SHP77 treated with DMSO at 0.1 percent for 48 hours (cell line): ENCODE data around the gene ZSWIM6.
"Not testable (repeated sequence)": the region's sequence is repeated elsewhere in the genome, so short reads cannot be mapped to it uniquely, and the experiment has no call there.

ENCODE experiments used
- DNase-seq: peaks from one replicate; lab custom pipeline; 2025; lab: John Stamatoyannopoulos, UW

ZSWIM6 gene

DNA sequence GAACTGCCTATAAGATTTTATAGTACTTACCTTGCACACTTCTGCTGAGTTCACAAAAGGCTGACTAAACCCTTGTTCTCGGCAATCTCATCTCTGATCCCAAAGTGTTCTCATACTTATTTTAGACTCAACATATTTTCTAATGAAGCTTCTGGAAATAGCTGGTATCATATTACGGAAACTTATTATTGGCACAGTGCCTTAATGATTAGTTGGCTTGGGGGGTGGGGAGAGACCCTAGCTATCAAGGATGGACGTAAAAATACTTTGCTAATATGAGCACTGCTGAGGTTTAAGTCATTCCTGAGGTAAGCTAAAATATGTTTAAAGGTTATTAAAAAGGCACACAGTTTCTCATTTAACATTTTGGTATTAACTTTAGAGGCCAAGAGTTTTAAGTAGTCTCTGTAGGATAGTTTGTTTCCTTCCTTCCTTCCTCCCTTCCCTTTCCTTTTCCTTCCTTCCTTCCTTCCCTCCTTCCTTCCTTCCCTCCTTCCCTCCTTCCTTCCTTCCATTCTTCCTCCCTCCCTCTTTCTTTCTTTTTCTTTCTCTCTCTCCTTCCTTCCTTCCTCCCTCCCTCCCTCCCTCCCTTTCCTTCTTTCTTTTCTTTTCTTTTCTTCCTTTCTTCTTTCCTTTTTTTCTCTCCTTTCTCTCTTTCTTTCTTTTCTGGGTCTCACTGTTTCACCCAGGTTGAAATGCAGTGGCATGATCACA lies 31.5 kb downstream of the ZSWIM6 start:
- no peak for DNase-seq

DNA sequence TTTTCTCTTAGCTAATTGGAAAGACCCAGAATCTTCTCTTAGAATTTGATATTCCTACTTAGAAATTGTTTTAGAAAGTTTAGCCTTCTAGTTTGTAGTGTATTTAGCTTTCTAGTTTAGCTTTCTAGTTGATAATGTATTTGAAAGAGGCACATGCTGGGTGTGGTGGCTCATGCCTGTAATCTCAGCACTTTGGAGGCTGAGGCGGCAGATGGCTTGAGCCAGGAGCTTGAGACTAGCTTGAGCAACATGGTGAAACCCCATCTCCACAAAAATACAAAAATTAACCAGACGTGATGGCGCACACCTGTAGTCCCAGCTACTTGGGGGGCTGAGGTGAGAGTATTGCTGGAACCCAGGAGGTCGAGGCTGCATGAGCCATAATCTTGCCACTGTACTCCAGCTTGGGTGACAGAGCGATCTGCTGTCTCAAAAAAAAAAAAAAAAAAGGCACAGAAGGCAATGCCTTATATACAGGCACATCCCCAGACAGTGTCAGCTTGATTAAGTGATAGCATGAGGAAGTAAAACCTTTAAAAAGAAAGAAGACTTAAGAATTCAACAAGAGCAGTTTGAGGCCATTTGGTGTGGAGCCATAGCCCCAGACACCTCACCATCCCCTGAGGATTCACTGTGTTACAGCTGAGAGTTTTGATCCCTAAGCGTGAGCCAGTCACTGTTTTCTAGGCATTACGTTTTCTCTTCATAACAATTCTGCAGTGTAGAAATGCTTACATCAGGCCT lies 34.6 kb downstream of the ZSWIM6 start:
- DNase-seq: no peak

DNA sequence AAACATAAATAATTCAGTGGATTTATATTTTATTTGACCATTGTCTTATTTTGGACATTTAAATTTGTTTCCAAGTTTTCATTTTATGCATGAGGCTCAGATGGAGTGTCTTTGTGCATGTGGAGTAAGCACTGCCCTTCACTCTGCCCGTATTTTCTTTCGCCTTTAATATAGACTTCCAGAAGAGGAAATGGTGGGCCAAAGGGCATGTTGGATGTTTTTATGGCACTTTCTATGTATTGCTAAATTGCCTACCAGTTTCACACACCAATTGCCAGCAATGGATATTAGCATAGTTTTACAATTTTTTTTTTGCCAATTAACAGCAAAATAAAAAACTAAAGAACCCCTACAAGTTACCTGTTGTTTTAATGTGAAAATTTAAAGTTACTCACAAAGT lies 38.4 kb downstream of the ZSWIM6 start:
- DNase-seq: no peak

DNA sequence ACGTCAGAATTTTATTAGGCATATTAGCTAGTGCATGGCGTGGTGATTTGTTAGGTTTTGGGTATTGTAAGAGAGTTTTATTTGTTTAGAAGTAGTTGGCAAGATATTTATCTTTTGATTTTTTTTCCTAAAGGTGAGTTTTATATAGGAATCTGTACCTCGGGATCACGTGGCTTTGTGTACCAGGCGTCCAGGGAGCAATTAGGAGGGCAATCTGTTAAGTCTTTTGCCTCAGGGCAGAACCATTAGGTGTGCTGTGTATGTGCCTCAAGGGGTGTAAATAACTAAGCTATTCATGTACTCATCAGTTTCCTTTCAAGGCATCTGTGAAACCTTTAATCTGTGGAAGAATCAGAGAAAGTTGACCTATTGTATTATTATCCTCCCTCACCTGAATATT lies 39.4 kb downstream of the ZSWIM6 start:
- no peak for DNase-seq

DNA sequence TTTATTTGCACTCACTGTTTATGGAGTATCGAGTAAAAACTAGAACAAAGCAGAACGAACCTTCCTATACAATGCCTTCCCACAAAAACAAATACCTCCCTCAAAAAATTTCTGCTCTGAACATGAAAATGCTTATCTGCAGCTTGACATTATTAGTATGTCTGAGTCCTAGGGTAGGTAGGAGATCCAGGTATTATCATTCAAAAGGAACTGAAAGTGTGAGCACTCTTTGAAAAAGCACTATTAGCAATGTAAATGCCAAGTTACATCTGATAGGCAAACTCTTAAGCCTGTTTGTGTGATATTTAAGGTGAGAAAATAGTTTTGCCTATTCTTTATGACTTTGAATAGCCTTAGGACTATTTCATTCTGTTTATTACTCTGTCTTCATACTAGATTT lies 47.6 kb downstream of the ZSWIM6 start:
- no peak for DNase-seq

DNA sequence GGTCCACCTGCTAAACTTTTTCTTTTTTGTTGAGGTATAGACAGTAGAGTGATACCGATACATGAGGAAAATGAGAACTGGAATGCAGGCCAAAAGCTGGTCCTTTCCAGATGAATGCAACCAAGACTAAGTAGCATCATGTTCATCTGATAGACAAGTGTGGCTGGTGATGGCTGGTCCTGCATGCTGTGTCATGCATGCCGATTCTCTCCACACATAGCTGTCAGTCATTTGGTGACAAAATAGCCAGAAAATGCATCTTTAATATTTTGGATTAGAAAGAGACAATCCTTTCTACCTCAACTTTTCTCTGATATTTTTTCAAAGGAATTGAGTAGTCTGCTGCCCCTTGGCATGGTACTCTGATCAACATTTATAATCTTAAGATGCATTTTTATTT lies 49.9 kb downstream of the ZSWIM6 start:
- DNase-seq: no peak

DNA sequence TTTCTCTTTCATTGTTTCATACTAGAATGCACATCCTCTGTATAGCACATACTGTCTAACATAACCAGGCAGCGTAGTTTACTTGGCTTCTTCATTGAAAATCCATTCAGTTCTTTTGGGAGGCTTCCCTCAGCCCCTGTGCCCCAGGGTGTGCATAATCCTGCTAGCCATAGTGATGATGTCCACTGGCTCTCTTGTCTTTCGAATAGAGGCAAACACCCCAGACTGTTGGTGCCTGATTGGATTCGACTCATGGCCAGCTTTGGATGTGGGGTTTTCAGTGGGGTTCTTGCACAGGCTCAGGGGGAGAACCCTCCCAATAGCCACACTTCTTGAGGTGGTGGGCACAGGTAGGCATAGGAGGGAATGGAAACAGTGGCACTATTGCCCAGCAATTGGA lies 53.6 kb downstream of the ZSWIM6 start:
- no peak for DNase-seq

DNA sequence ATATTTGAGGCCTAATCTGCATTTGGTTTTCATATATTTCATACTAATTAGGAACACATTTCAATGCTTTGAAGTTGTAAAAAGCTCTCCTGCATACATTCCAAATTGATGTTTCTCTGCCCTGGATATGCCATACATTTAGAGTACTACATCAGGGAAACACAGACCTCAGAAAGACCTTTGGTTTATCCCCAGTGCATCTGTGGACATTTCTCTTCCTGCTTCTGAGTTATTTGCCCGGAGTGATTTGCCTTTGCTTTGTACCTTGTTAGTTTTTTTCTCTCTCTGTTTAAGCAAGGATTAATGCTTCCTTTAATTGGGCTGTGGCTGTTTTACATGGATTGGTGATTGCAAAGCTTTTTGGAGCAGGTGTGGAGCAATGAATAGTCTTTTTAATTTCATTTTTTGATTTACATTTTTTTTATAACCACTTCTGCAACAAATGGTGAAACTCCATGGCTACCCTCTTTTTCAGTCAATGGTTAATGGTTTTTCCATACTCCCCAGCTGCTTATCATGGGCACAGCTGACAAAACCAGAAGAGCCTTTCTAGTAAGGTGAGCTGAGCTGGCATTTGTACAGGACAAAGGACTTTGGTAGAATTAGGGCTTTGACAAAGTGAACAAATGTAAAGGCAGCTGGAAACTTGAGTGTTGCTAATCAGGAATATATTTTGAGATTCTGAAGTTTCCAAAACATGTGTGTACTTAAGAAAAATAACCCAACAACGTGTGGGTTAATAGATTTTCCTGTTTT lies 54.2 kb downstream of the ZSWIM6 start:
- DNase-seq: peak; percentile 81

DNA sequence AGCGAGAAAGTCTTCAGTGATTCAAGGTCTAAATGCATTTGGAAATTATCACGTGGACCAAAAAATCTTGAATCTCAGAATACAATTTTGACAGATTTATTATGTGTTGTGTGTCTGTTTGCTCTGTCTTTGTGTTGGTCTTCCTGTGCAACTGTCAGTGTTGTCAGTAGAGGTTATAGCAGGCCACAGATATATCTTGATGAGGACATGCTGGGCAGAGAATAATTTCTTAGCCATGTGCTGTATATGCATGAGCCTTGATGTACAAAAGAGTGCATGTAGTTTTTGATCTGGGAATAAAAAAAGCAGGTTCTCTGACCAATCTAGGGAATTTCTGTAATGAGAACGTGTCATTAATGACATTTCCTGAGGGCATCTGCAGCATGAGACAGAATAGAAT lies 57.6 kb downstream of the ZSWIM6 start:
- DNase-seq: no peak

DNA sequence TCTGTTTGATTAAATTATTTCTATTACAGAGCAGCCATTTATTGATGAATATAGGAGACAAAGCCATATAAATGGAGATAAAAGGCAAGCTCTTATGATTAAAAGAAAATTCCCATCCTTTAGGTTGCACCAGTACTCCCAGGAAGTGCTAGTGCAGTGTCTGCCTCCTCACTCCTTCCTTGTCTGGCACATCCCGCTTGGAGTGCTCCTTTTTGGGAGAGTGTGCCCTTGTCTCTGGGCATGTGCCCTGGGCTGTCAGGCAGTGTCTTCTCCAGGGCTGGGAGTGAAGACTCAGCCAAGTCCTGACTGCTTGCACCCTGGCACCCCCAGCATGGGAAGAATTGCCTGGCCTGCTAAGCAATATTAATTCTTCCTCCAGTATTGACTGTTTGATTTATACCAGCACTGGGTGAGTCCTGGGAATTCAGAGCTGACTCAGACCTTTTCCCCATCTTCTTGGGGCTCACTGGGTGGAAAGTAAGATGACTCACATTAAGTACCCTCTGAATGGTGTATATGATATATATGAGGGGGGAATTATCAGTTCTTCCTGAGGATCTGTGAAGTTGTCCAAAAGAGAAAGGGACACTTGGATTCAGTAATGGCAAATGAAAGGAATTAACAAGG lies 62.1 kb downstream of the ZSWIM6 start:
- DNase-seq: no peak

DNA sequence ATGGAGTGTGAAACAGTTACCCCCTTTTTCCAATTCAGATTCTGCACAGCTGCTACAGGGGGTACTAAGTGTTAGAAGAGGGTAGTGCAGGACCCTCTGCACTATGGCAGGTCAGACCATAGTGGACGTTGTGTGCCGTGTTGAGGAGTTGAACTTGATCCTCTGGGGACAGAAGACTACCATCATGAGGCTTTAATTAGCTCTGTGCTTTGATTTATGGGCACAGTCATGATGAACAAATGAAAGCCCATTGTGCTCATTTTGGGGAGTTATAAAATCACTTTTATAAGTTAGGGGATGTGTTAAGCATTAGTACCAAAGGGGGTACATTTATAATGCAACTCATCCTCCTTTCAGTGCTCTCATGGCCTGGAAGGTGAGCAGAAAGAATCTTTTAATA lies 62.7 kb downstream of the ZSWIM6 start:
- no peak for DNase-seq

DNA sequence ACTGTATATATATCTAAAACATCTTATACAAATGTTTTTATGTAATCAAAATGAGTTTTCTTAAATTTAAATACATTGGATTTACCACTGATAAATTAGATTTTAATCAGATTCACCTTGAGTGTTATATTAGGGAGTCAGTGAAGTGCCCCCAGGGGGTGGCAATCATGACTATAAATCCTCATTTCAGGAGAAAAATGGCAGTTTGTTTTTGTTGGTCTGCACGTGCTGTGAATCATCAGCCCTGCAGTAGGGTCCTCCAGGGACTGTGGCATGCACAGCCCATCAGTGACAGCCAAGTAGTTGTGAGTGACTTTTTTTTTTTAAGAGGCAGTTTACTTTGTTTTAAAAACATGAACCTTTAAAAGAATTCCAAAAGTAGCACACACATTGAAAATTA lies 65.2 kb downstream of the ZSWIM6 start:
- DNase-seq: no peak

DNA sequence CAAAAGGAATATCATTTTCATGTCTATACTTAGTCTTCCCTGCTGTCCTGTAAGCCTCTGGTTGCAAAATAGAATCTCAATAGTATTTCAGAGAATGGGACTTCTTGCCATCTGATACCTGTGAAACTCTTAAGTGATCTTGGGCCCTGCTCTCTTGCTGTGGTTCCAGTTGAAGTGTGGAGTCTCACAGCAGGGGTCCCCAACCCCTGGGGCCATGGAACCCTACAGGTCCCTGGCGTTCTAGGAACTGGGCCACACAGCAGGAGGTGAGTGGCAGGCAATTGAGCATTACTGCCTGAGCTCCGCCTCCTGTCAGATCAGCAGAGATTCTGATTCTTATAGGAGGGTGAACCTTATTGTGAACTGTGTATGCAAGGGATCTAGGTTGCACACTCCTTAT lies 65.9 kb downstream of the ZSWIM6 start:
- no peak for DNase-seq

DNA sequence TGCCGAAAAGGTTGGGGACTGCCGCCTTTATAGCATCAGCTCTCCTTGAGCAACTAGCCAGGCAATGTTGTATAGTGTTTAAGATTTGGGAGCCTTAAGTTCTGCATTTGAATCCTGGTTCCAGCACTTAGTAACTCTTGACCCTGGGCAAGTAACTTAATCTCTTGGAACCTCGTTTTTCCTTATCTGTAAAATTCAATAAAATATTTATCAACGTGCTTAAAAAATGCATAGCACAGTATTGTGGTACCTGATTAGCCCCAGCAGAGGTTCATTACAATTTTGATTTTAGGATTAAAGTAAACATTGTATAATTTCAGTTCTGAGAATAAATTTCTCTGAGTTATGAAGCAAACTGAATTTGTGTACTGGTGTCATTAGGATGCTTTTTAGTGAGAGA lies 66.4 kb downstream of the ZSWIM6 start:
- DNase-seq: no peak

DNA sequence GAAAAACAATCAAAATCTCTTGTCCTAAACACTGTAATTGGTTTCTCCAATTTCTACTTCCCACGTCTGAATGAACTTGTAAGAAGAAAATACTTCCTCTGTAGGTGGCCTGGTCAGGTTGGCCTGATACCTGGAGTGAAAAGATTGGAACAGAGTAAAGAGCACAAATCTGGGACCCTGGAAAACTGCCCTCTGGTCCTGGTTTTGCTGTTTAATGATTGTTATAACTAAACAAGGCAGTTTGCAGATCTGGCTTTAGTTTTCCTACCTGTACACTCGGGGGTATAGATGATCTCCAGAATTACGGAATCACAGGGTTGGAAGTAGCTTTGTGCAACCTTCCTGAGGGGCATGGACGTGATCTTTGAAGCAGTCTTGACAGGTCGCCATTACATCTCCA lies 67.6 kb downstream of the ZSWIM6 start:
- DNase-seq: no peak

DNA sequence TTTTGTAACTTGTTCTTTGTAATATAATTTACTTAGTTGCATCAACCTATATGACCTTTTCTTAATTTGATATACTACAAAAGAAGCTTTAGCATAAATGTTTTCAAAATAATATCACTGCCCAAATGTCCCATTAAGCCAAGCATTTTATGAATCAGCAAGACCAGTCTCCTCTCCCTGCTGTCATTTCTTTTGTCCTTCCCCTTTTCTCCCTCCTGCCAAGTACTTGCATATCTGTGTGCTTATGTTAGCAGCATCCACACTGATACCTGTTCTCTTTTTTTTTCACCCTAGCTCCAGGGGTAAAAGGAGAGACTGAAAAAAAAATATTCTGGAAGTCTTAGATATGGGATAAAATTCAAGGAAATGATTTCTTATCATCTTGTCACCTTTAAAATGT lies 69.7 kb downstream of the ZSWIM6 start:
- DNase-seq: no peak

DNA sequence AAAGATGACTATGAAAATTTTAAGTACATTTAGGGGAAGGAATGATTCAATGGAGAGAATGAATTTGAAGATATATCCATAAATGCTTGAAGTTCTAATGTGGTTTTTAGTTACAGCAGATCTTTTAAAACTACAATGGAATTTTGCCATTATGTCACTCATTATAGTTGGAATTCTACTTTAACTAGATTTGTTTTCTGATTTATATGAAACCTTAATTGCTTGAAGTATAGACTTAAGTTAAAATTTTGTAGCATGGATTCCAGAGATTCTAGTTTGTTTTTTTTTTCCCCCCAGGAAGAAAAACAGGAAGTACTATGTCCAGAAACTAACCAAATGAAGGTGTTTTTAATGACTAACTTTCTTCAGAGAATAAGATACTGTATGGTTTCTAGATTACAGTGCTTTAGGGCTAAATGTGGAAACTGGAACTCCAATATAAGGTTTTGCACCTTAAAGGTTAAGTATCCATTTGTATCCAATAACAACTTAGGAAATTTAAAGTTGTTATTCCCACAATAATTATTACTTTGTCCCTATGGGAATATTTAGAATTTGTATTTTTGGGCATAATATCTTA lies 70.3 kb downstream of the ZSWIM6 start:
- no peak for DNase-seq

DNA sequence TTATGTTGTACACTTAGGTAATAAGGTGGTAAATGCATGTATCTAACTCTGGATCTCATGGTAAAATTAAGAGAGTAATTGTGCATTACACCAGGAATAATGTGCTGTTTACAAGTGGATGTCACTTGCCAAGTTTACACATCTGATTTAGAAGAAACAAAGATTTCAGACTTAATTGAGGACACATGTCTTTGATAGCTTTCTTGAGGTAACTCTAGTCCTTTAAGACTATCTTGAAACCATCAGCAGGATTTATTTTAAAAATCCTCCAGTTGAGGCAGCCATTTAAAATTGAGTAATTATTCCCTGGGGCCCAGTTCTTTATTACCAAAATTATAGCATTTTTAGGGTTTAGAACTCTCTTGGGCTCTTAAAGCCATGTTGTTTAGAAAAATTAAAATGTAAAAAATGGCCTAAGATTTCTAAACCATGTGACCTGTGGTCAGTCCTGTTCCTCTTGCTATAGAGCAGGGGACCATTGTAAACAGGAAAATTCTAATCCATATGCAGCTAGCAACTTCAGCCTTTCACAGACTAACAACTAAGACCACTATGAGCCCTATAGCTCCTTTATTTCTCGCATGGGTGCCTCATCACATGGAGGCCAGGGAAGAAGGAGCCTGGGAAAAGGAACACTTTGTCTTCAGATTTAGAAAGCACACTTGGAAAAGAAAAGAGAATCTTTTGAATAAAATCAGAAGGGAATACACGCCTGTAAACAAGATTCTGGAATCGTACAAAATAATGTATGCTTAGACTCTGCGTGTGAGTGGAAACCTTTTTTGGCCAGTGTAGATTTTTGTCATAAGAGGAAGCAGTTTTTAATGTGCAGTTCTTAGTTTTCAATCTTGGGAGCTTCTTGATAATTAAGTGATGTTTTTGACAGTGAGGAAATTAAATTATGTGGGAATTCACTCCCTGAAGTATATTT lies 71.2 kb downstream of the ZSWIM6 start:
- no peak for DNase-seq

DNA sequence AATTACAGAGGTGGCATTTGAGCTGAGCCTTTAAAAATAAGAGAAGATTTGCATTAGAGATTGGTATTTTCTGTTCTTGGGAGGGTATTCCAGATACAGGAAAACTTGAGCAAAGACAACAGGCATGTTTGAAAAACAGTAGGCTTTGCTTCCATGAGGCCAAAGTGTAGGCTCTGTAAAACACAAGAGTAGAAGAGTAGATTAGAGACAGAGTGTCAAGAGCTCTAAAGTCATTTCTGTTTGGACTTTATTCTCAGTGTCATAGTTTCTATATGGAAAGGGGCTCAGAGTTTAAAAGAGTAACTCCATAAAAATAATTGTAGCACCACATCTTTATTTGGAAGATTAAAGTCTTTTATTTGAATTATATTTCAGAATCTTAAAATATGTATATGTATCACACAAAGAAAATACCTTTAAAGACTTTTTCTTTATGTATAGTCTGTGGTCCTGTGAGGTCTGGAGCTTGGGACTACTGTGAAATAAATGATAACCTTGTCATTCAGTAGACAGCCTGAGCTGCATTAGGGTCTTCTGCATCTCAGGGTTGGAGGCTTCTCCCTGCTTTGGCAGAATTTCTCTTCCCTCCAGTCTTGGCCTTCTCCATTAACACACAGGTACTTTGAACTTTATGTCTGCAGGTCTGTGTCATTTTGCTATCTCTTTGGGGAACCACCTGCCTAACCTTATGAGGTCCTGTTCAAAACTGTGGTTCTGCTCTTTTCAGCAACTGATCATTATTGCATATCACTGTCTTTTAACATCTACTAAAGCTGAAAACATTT lies 73.6 kb downstream of the ZSWIM6 start:
- no peak for DNase-seq

DNA sequence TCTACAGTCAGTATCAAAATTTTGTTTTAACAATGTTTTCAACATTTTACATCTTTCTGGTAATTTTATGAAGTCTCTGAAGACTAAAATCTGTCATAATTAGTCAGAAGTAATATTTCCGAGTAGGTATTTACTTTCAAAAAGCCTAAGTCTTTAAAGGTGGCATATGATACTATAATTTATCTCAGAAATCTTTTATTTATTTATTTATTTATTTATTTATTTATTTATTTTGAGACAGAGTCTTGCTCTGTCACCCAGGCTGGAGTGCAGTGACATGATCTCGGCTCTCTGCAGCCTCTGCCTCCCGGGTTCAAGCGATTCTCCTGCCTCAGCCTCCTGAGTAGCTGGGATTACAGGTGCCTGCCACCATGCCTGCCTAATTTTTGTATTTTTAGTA lies 74.4 kb downstream of the ZSWIM6 start:
- DNase-seq: not testable (repeated sequence)
